K562 (cell line): ENCODE results near the gene UNC119B. TPM values are rescaled to one million over a fixed set of nuclear protein-coding genes. Genes with fewer than 3 reads are reported as not detected.

ENCODE experiments used
- ATAC-seq: fragments of 200-7000 bp; cut with Tn5 transposase; 3 replicates; pipeline ENCODE4 v1.9.1; 2020; ENCODE audit warnings: moderate library complexity
- BruUV-seq: library from RNA; stranded (reverse); fragments of 400-500 nt; replicated peaks from 2 replicates; lab custom pipeline; 2021; lab: Mats Ljungman, UMichigan
- CTCF ChIA-PET: fragments of 300-600 bp; formaldehyde crosslinking; extraction: SDS; loops from one replicate; lab custom pipeline; 2021; ENCODE audit warnings: low intra/inter-chr PET ratio; lab: Yijun Ruan, JAX
- POLR2A ChIA-PET: fragments of 300-600, 350-650 bp; sonication (Branson Sonifier 250); formaldehyde crosslinking; extraction: SDS; loops from one replicate; lab custom pipeline; 2021; ENCODE audit warnings: antibody characterized with exemption, inconsistent platforms; lab: Yijun Ruan, JAX
- DNase-seq, 4 experiments: peaks; one replicate each; pipeline versions ENCODE4 v3.0.0 to v3.0.0-alpha.2; 2011 to 2018; ENCODE audit warnings: low spot score in 3 of 4, mixed read lengths in 3 of 4; ENCODE audit errors: extremely low read depth in 1 of 4
- FAIRE-seq: peaks from 2 replicates; lab custom pipeline; 2011; peaks lifted over from hg19 to GRCh38; lab: Jason Lieb, UNC
- H2AFZ ChIP-seq: 2 replicates; pipeline ENCODE4 v1.6.0; 2011; ENCODE audit warnings: low read depth, low read length, control low read depth, inconsistent platforms
- H3K27ac ChIP-seq: fragments of 200-600 bp; 3 replicates; pipeline ENCODE4 v1.8.0; 2011; ENCODE audit warnings: low read depth, mild to moderate bottlenecking, control low read depth, inconsistent platforms, low read length, moderate library complexity, mixed read lengths; ENCODE audit errors: extremely low read depth
- H3K27me3 ChIP-seq, 2 experiments: fragments of 300-600 bp in 1 of 2; 2 replicates in 1 of 2; 3 replicates in 1 of 2; pipeline versions ENCODE4 v1.6.0 to v1.8.0; 2011; ENCODE audit warnings: inconsistent platforms in 2 of 2, low read length in 2 of 2, mild to moderate bottlenecking in 1 of 2, mixed read lengths in 1 of 2, moderate library complexity in 1 of 2; ENCODE audit not compliant: control insufficient read depth in 2 of 2, insufficient read depth in 2 of 2
- H3K36me3 ChIP-seq: fragments of 300-600 bp; 3 replicates; pipeline ENCODE4 v1.8.0; 2011; ENCODE audit warnings: mild to moderate bottlenecking, low read length, inconsistent platforms; ENCODE audit not compliant: control insufficient read depth, insufficient read depth
- H3K4me1 ChIP-seq, 2 experiments: fragments of 200-600 bp in 1 of 2; replicated peaks in 1 of 2; 2 replicates in 1 of 2; 3 replicates in 1 of 2; pipeline versions ENCODE4 v1.5.1 to v1.8.0; 2011; ENCODE audit warnings: inconsistent platforms in 2 of 2, low read length in 2 of 2, mild to moderate bottlenecking in 1 of 2, mixed read lengths in 1 of 2, moderate library complexity in 1 of 2; ENCODE audit not compliant: control insufficient read depth in 2 of 2, insufficient read depth in 2 of 2
- H3K4me2 ChIP-seq: 2 replicates; pipeline ENCODE4 v1.6.1; 2011; ENCODE audit warnings: low read length, control low read depth, inconsistent platforms, mixed read lengths; ENCODE audit not compliant: insufficient read depth
- H3K4me3 ChIP-seq: fragments of 200-600 bp; sonication (generic), shearing (Covaris generic); 2 replicates; pipeline ENCODE4 v1.5.1; 2016; ENCODE audit warnings: control low read depth, inconsistent platforms
- H3K79me2 ChIP-seq: fragments of 200-600 bp; 3 replicates; pipeline ENCODE4 v1.8.0; 2011; ENCODE audit warnings: low read length, inconsistent platforms; ENCODE audit not compliant: control insufficient read depth, insufficient read depth
- H3K9ac ChIP-seq, 2 experiments: 2 replicates each; pipeline versions ENCODE4 v1.6.0 to v1.6.1; 2011; ENCODE audit warnings: low read depth in 2 of 2, low read length in 2 of 2, control low read depth in 1 of 2, inconsistent platforms in 1 of 2, mild to moderate bottlenecking in 1 of 2, mixed read lengths in 1 of 2; ENCODE audit not compliant: insufficient read depth in 1 of 2
- H3K9me1 ChIP-seq: one replicate; pipeline ENCODE4 v1.6.0; 2011; ENCODE audit warnings: inconsistent platforms, mild to moderate bottlenecking, low read length, moderate library complexity; ENCODE audit not compliant: control insufficient read depth, insufficient read depth
- H3K9me3 ChIP-seq: replicated peaks from 2 replicates; pipeline ENCODE4 v1.5.1; 2011; ENCODE audit warnings: low read depth, low read length, inconsistent platforms; ENCODE audit not compliant: control insufficient read depth, insufficient read depth
- H4K20me1 ChIP-seq: replicated peaks from 2 replicates; pipeline ENCODE4 v1.6.1; 2011; ENCODE audit warnings: low read length, inconsistent platforms, mixed read lengths; ENCODE audit not compliant: control insufficient read depth, insufficient read depth
- FOXM1 ChIP-seq, 2 experiments: fragments of 450-650 bp in 1 of 2; sonication (generic) in 1 of 2; formaldehyde crosslinking in 1 of 2; IDR thresholded peaks; 2 replicates each; pipeline versions ENCODE4 v1.6.1 to v1.9.0; 2017 to 2022; ENCODE audit warnings: low read depth in 2 of 2, mild to moderate bottlenecking in 2 of 2, missing genetic modification reagents in 1 of 2, moderate library complexity in 1 of 2
- KLF10 ChIP-seq: fragments of 250-450 bp; sonication (Bioruptor Pico); IDR thresholded peaks from 2 replicates; pipeline ENCODE4 v1.6.1; 2021; ENCODE audit warnings: matching md5 sums
- LEF1 ChIP-seq: fragments of 450-650 bp; IDR thresholded peaks from 2 replicates; pipeline ENCODE4 v1.6.1; 2016; ENCODE audit warnings: mild to moderate bottlenecking
- MIER1 ChIP-seq: fragments of 450-650 bp; IDR thresholded peaks from 2 replicates; pipeline ENCODE4 v1.6.1; 2016; ENCODE audit warnings: antibody characterized with exemption, mild to moderate bottlenecking, low read depth
- PHF21A ChIP-seq: fragments of 450-650 bp; IDR thresholded peaks from 2 replicates; pipeline ENCODE4 v1.6.1; 2017; ENCODE audit warnings: low read depth, borderline replicate concordance
- RAD21 ChIP-seq, 2 experiments: fragments of 250-450 bp in 1 of 2; fragments of 450-650 bp in 1 of 2; sonication (Bioruptor Pico) in 1 of 2; formaldehyde crosslinking in 1 of 2; IDR thresholded peaks in 1 of 2; conservative IDR thresholded peaks in 1 of 2; 2 replicates each; pipeline versions ENCODE4 v1.4.0 to v1.8.0; 2020 to 2022; ENCODE audit warnings: mild to moderate bottlenecking in 2 of 2, moderate library complexity in 1 of 2
- RFX1 ChIP-seq: fragments of 450-650 bp; IDR thresholded peaks from 2 replicates; pipeline ENCODE4 v1.6.1; 2016; ENCODE audit warnings: mild to moderate bottlenecking, moderate library complexity
- SIN3A ChIP-seq, 2 experiments: fragments of 150-350 bp in 1 of 2; IDR thresholded peaks; 2 replicates each; pipeline ENCODE4 v1.6.1; 2011 to 2016; ENCODE audit warnings: borderline replicate concordance in 2 of 2, low read depth in 2 of 2, low read length in 2 of 2, mild to moderate bottlenecking in 2 of 2, moderate library complexity in 2 of 2; ENCODE audit not compliant: control insufficient read depth in 1 of 2
- SRF ChIP-seq, 2 experiments: fragments of 250-450, 450-650 bp in 1 of 2; sonication (Bioruptor Pico) in 1 of 2; sonication (generic) in 1 of 2; formaldehyde crosslinking; IDR thresholded peaks; 2 replicates each; pipeline versions ENCODE4 v1.5.0 to v1.5.1; 2020 to 2022; ENCODE audit warnings: mild to moderate bottlenecking in 1 of 2, missing genetic modification reagents in 1 of 2
- SRSF1 ChIP-seq: fragments of 200-400 bp; formaldehyde crosslinking; IDR thresholded peaks from 2 replicates; pipeline ENCODE4 v1.6.1; 2017; ENCODE audit warnings: mild to moderate bottlenecking, low read depth, low read length, moderate library complexity
- ZKSCAN8 ChIP-seq: fragments of 200-800 bp; sonication (Bioruptor generic); IDR thresholded peaks from 2 replicates; pipeline ENCODE4 v1.6.1; 2016; ENCODE audit warnings: missing genetic modification characterization, missing compliant biosample characterization
- ZNF140 ChIP-seq: fragments of 250-450 bp; sonication (Bioruptor Pico); IDR thresholded peaks from 2 replicates; pipeline ENCODE4 v1.8.0; 2021; ENCODE audit warnings: moderate library complexity, mild to moderate bottlenecking, inconsistent platforms
- ZNF217 ChIP-seq: sonication (generic); formaldehyde crosslinking; IDR thresholded peaks from 2 replicates; pipeline ENCODE4 v1.8.0; 2022; ENCODE audit warnings: mild to moderate bottlenecking, missing genetic modification reagents
- ZNF561 ChIP-seq: fragments of 450-650 bp; formaldehyde crosslinking; conservative IDR thresholded peaks from 2 replicates; pipeline ENCODE4 v1.4.0; 2020; ENCODE audit warnings: mild to moderate bottlenecking, moderate library complexity
- ZNF699 ChIP-seq: fragments of 250-450 bp; sonication (Bioruptor Pico); IDR thresholded peaks from 2 replicates; pipeline ENCODE4 v1.8.0; 2021; ENCODE audit warnings: mild to moderate bottlenecking, moderate library complexity; ENCODE audit not compliant: insufficient replicate concordance
- ZNF830 ChIP-seq: fragments of 250-450 bp; sonication (Bioruptor Pico); IDR thresholded peaks from 2 replicates; pipeline ENCODE4 v1.5.0; 2021; ENCODE audit warnings: mild to moderate bottlenecking
- WGBS: fragments of 100-300 bp; shearing (Covaris generic); methylation state at CpG from one replicate; pipeline ENCODE4 v1.1.6; 2016; ENCODE audit warnings: low coverage, mixed read lengths; ENCODE audit not compliant: insufficient coverage; ENCODE audit errors: missing lambda C conversion rate; 5-methylcytosine and 5-hydroxymethylcytosine counted together
- in situ Hi-C: fragments of 300-500 bp; cut with MboI; formaldehyde crosslinking; loops from 4 replicates; pipeline ENCODE4 v1.15.0; 2018; ENCODE audit warnings: inconsistent platforms, mixed read lengths
- intact Hi-C: fragments of 100-400 bp; cut with micrococcal nuclease; formaldehyde crosslinking; loops from 2 replicates; pipeline ENCODE4 v1.14.2; 2022
- polyA plus RNA-seq, 8 experiments: library from polyadenylated mRNA; depleted of rRNA in 4 of 8; stranded (reverse) in 5 of 8; unstranded in 3 of 8; fragments of >200 nt; fragmentation: Nextera tagmentation in 2 of 8; fragmentation: Illumina TruSeq in 1 of 8; extraction: Ambion mirVana in 2 of 8; extraction: Trizol in 1 of 8; gene quantifications; 2 replicates each; pipeline versions ENCODE4 v1.2.1 to v1.2.3, GENCODE V29; 2011 to 2014; ENCODE audit warnings: inconsistent platforms in 1 of 8, missing spikeins in 1 of 8
- total RNA-seq, 7 experiments: library from RNA; depleted of rRNA in 6 of 7; stranded (reverse); fragments of >200 nt in 6 of 7; fragmentation: Illumina TruSeq in 2 of 7; extraction: Trizol in 2 of 7; gene quantifications; 2 replicates each; pipeline versions ENCODE4 v1.2.1 to v1.2.3, GENCODE V29; 2011 to 2021; ENCODE audit warnings: low replicate concordance in 1 of 7
- TF ChIP-seq, protein P1 (sequence below), 2 experiments: fragments of 450-650 bp; IDR thresholded peaks; 2 replicates each; pipeline ENCODE4 v1.6.1; 2016
- TF ChIP-seq, protein P2 (sequence below): fragments of 250-450 bp; sonication (Bioruptor Pico); IDR thresholded peaks from 2 replicates; pipeline ENCODE4 v1.8.0; 2022; ENCODE audit warnings: inconsistent platforms, mild to moderate bottlenecking, moderate library complexity, borderline replicate concordance

The UNC119B gene
- total and polyA plus RNA-seq, 9 of the 15 experiments (the other 6 are each of a cell fraction or from before 2014, with no cell fraction given), result 4.0 to 34.5 (median 15.1) TPM

DNA sequence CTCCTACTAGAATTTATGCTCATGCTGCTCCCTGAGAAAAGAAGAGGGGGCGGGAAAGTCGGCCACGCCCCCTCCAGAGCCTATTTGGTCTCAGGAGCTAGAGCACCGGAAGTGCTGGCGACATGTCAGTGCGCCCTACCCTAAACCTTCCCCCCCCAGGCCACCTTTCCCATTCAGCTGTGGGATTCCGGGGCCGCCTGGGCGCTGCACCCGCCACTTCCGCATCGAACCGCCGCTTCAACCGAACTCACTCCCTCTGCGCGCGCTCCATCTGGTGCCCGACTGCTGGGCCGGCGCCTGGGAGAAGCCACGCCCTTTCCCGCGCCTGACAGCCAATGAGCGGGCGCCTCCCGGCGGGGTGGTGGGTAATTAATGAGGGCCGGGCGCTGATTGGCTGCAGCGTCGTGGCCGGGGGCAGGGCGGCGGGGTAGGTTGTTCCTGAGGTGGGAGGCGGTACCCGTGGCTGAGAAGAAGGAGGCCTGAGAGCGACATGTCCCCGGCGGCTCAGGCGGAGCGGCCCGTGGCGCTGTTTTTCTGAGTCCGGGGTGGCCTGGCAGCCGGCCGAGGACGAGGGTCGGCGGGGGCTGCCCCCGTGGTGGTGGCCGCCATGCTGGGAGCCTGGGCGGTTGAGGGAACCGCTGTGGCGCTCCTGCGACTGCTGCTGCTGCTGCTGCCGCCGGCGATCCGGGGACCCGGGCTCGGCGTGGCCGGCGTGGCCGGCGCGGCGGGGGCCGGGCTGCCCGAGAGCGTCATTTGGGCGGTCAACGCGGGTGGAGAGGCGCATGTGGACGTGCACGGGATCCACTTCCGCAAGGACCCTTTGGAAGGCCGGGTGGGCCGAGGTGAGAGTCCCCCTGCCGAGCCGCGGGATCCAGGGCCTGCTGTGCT, 23.3 kb upstream of the UNC119B start, which contains the start of gene MLEC:
MLEC (plus strand) TSS at position 460 of the 888 bp plus-strand sequence; CDS start at position 608, 148 bp downstream.
- peaks cover 16% of the 10 kb centered on the region; the same call in 2 of the 3 replicates for H3K36me3 ChIP-seq
- DNase-seq (peak; percentile 98 to 100 (median 100)), FAIRE-seq (no peak), ATAC-seq (peak; percentile 92)
- peaks cover 49% of the 10 kb centered on the region for H3K79me2 ChIP-seq
- peak within 1 kb of the TSS; percentile 91 for H3K4me3 ChIP-seq
- H4K20me1 ChIP-seq, result peaks cover 19% of the 10 kb centered on the region
- no peaks in the 10 kb centered on the region for H3K9me1 ChIP-seq
- no peaks in the 10 kb centered on the region for H3K27me3 ChIP-seq
- peaks cover 14 to 17% of the 10 kb centered on the region in 2 experiments; a peak in 3 of 5 replicates for H3K4me1 ChIP-seq
- ChIA-PET POLR2A (interaction anchor here (0.6 to 1.4 kb wide), 5 partner anchors 11 to 90 kb away, joined by 3 to 4 read pairs (median 4); partner anchors contain the start of gene UNC119B), CTCF (interaction anchor here (0.6 to 0.8 kb wide), 2 partner anchors 104 to 233 kb away, joined by 3 to 6 read pairs; no protein-coding TSS in a partner anchor)
- WGBS, result under 1% methylated on average over 68 of the region's 84 CpGs
- H2AFZ ChIP-seq, result peak within 1 kb of the TSS; percentile 96
- in situ Hi-C loops, result no loop called here
- H3K4me2 ChIP-seq, result peak within 1 kb of the TSS; percentile 92
- H3K9ac ChIP-seq, result peak within 1 kb of the TSS; percentile 87 to 94
- intact Hi-C loops, result loop anchor here (1.0 to 2.0 kb wide), 3 partner anchors 24 to 103 kb away; partner anchors contain the start of gene UNC119B
- H3K9me3 ChIP-seq, result no peaks in the 10 kb centered on the region
- peak within 1 kb of the TSS; percentile 91 for H3K27ac ChIP-seq
- no TSS peak for BruUV-seq
- TF ChIP-seq ZKSCAN8 (no peak), MIER1 (no peak), RAD21 (CRISPR knock-in tag; conservative IDR thresholded peaks at IDR 0.05 in 1 of 2, IDR thresholded peaks at IDR 0.05 in 1 of 2) (peak; percentile 49 to 65), SRF (CRISPR knock-in tag; IDR thresholded peaks at IDR 0.05) (peak in 1 of 2 experiments; percentile 66; a peak in 2 of 4 replicates), ZNF561 (CRISPR knock-in tag) (no peak), KLF10 (CRISPR knock-in tag) (no peak), RFX1 (no peak), FOXM1 (IDR thresholded peaks at IDR 0.05; ENCODE audit: low read depth) (0 out of 2 replicates have a peak, but pooled peaks have one; percentile 12), FOXM1 (CRISPR knock-in tag; IDR thresholded peaks at IDR 0.05; ENCODE audit: low read depth) (no peak; the same call in 1 of the 2 replicates), ZNF217 (CRISPR knock-in tag) (no peak), SIN3A (IDR thresholded peaks at IDR 0.05; ENCODE audit: borderline replicate concordance in 2 of 2, control insufficient read depth in 1 of 2, low read depth in 2 of 2, low read length in 2 of 2) (peak; percentile 46 to 83; a peak in 2 of 4 replicates), SRSF1 (0 out of 2 replicates have a peak, but pooled peaks have one; percentile 6), ZNF830 (CRISPR knock-in tag) (no peak), ZNF140 (CRISPR knock-in tag) (no peak), LEF1 (no peak), ZNF699 (CRISPR knock-in tag) (no peak), PHF21A (no peak)
- TF ChIP-seq, protein P1, sequence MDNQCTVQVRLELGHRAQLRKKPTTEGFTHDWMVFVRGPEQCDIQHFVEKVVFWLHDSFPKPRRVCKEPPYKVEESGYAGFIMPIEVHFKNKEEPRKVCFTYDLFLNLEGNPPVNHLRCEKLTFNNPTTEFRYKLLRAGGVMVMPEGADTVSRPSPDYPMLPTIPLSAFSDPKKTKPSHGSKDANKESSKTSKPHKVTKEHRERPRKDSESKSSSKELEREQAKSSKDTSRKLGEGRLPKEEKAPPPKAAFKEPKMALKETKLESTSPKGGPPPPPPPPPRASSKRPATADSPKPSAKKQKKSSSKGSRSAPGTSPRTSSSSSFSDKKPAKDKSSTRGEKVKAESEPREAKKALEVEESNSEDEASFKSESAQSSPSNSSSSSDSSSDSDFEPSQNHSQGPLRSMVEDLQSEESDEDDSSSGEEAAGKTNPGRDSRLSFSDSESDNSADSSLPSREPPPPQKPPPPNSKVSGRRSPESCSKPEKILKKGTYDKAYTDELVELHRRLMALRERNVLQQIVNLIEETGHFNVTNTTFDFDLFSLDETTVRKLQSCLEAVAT (IDR thresholded peaks at IDR 0.05), result peak; percentile 40 to 43; a peak in 1 of 4 replicates
- TF ChIP-seq, protein P2, sequence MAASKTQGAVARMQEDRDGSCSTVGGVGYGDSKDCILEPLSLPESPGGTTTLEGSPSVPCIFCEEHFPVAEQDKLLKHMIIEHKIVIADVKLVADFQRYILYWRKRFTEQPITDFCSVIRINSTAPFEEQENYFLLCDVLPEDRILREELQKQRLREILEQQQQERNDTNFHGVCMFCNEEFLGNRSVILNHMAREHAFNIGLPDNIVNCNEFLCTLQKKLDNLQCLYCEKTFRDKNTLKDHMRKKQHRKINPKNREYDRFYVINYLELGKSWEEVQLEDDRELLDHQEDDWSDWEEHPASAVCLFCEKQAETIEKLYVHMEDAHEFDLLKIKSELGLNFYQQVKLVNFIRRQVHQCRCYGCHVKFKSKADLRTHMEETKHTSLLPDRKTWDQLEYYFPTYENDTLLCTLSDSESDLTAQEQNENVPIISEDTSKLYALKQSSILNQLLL, result no peak
